Smooth muscle cell (in vitro differentiated cells): ENCODE results near the gene LAGE3. TPM values are rescaled to one million over a fixed set of nuclear protein-coding genes. Genes with fewer than 3 reads are reported as not detected.

Experiments
- DNase-seq: peaks from one replicate; lab custom pipeline; 2025; ENCODE audit not compliant: unreplicated experiment; lab: John Stamatoyannopoulos, UW
- H2AFZ ChIP-seq: fragments of 200-600 bp; sonication (generic); 2 replicates; pipeline ENCODE4 v1.6.0; 2016; ENCODE audit warnings: antibody characterized with exemption, low read depth, mild to moderate bottlenecking
- H3F3A ChIP-seq: fragments of 200-600 bp; sonication (generic); 2 replicates; pipeline ENCODE4 v1.6.0; 2017; ENCODE audit warnings: antibody characterized with exemption, low read depth
- H3K27ac ChIP-seq: fragments of 200-600 bp; sonication (generic); 2 replicates; pipeline ENCODE4 v1.5.1; 2016; ENCODE audit warnings: low read depth, mild to moderate bottlenecking
- H3K27me3 ChIP-seq: fragments of 200-600 bp; sonication (generic); 2 replicates; pipeline ENCODE4 v1.6.1; 2016; ENCODE audit warnings: low read depth, mild to moderate bottlenecking
- H3K36me3 ChIP-seq: fragments of 200-600 bp; sonication (generic); 2 replicates; pipeline ENCODE4 v1.5.1; 2016; ENCODE audit warnings: low read depth
- H3K4me1 ChIP-seq: fragments of 200-600 bp; sonication (generic); 2 replicates; pipeline ENCODE4 v1.5.1; 2016; ENCODE audit warnings: low read depth
- H3K4me2 ChIP-seq: fragments of 200-600 bp; sonication (generic); 2 replicates; pipeline ENCODE4 v1.6.0; 2016; ENCODE audit warnings: mild to moderate bottlenecking
- H3K4me3 ChIP-seq: fragments of 200-600 bp; sonication (generic); 2 replicates; pipeline ENCODE4 v1.5.1; 2016; ENCODE audit warnings: mild to moderate bottlenecking
- H3K79me2 ChIP-seq: fragments of 200-600 bp; sonication (generic); 2 replicates; pipeline ENCODE4 v1.6.0; 2016; ENCODE audit warnings: low read depth, mild to moderate bottlenecking
- H3K9ac ChIP-seq: fragments of 200-600 bp; sonication (generic); 2 replicates; pipeline ENCODE4 v1.6.0; 2016; ENCODE audit warnings: low read depth
- H3K9me3 ChIP-seq: fragments of 200-600 bp; sonication (generic); replicated peaks from 2 replicates; pipeline ENCODE4 v1.5.1; 2016; ENCODE audit warnings: low read depth
- H4K20me1 ChIP-seq: fragments of 200-600 bp; sonication (generic); 2 replicates; pipeline ENCODE4 v1.6.0; 2016; ENCODE audit warnings: low read depth
- WGBS: methylation state at CpG from one replicate; pipeline ENCODE4 v1.1.7; 2016; ENCODE audit warnings: low lambda C conversion rate; 5-methylcytosine and 5-hydroxymethylcytosine counted together
- polyA plus RNA-seq: library from polyadenylated mRNA; unstranded; fragments of >200 nt; fragmentation: Nextera tagmentation; extraction: Ambion mirVana; gene quantifications from 2 replicates; pipeline ENCODE4 v1.2.1, GENCODE V29; 2016
- total RNA-seq: library from RNA; depleted of rRNA; stranded (reverse); fragments of >200 nt; gene quantifications from 2 replicates; pipeline ENCODE4 v1.2.3, GENCODE V29; 2014
- TF ChIP-seq, protein P1 (sequence below): fragments of 200-600 bp; sonication (generic); IDR thresholded peaks from 2 replicates; pipeline ENCODE4 v1.5.1; 2017; ENCODE audit warnings: borderline replicate concordance, mild to moderate bottlenecking, antibody characterized with exemption; ENCODE audit not compliant: insufficient read depth, poor library complexity, severe bottlenecking

Gene LAGE3
- total and polyA plus RNA-seq, 2 experiments from 2014 or later, result 39.7 to 52.7 TPM

GRCh38 chrX:154445776-154446175, 33.3 kb downstream of the LAGE3 start:
- H3K9me3 ChIP-seq, result no peaks in the 10 kb centered on the region
- H3K36me3 ChIP-seq, result no peaks in the 10 kb centered on the region
- H4K20me1 ChIP-seq, result no peaks in the 10 kb centered on the region
- TF ChIP-seq, protein P1, sequence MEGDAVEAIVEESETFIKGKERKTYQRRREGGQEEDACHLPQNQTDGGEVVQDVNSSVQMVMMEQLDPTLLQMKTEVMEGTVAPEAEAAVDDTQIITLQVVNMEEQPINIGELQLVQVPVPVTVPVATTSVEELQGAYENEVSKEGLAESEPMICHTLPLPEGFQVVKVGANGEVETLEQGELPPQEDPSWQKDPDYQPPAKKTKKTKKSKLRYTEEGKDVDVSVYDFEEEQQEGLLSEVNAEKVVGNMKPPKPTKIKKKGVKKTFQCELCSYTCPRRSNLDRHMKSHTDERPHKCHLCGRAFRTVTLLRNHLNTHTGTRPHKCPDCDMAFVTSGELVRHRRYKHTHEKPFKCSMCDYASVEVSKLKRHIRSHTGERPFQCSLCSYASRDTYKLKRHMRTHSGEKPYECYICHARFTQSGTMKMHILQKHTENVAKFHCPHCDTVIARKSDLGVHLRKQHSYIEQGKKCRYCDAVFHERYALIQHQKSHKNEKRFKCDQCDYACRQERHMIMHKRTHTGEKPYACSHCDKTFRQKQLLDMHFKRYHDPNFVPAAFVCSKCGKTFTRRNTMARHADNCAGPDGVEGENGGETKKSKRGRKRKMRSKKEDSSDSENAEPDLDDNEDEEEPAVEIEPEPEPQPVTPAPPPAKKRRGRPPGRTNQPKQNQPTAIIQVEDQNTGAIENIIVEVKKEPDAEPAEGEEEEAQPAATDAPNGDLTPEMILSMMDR, result no peak
- peaks cover 6% of the 10 kb centered on the region for H3K4me1 ChIP-seq
- H3K27ac ChIP-seq, result no peak overlapping the region
- no peak overlapping the region for H3K4me2 ChIP-seq
- no peak overlapping the region for H2AFZ ChIP-seq
- no peak overlapping the region for H3K9ac ChIP-seq
- H3K27me3 ChIP-seq, result no peaks in the 10 kb centered on the region
- DNase-seq, result no peak
- H3K79me2 ChIP-seq, result peaks cover 19% of the 10 kb centered on the region
- no peaks in the 10 kb centered on the region for H3F3A ChIP-seq
- WGBS, result 92% methylated on average over 16 of the region's 16 CpGs
- no peak overlapping the region for H3K4me3 ChIP-seq

DNA sequence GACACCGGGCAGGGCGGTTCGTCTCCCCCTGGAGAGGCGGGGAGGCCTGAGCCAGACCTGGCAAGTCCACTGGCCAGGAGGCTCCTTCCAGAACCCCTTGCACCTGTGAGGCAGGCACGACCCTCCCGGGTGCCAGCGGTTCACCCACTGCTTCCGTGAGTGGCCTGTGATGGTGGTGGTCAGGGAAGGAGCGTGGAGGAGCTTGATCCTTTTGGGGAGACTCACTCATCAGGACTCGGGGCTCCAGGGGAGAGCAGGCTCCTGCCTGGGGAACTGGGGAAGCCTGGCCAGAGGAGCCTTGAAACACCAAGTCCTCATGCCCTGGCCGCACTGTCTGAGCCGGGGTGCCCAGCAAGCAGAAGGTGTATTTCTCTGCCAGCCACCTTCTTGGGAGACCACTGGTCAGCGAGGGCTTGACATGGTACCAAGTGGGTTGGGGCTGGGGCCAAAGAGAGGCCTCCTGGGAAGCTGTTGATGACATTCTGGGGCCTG, 34.3 kb downstream of the LAGE3 start:
- Histone ChIP-seq H3K9ac (peak overlapping the region; percentile 36), H3K9me3 (no peaks in the 10 kb centered on the region), H2AFZ (no peak overlapping the region), H3K79me2 (peaks cover 29% of the 10 kb centered on the region), H3K4me3 (peak overlapping the region; percentile 50), H3F3A (no peaks in the 10 kb centered on the region), H3K27ac (peak overlapping the region; percentile 28), H3K36me3 (no peaks in the 10 kb centered on the region), H3K4me1 (peaks cover 6% of the 10 kb centered on the region), H4K20me1 (peaks cover 7% of the 10 kb centered on the region), H3K4me2 (peak overlapping the region; percentile 82), H3K27me3 (no peaks in the 10 kb centered on the region)
- TF ChIP-seq, protein P1, result no peak
- 75% methylated on average over 13 of the region's 13 CpGs for WGBS
- no peak for DNase-seq

- H3K36me3 ChIP-seq, result no peaks in the 10 kb centered on the region
- peak within 1 kb of the TSS; percentile 50 for H3K4me3 ChIP-seq
- peaks cover 6% of the 10 kb centered on the region for H3K4me1 ChIP-seq
- H3K4me2 ChIP-seq, result peak within 1 kb of the TSS; percentile 83
- peaks cover 35% of the 10 kb centered on the region for H3K79me2 ChIP-seq
- H3K9me3 ChIP-seq, result no peaks in the 10 kb centered on the region
- H3K9ac ChIP-seq, result peak within 1 kb of the TSS; percentile 62
- peak; percentile 48 for DNase-seq
- H3F3A ChIP-seq, result no peaks in the 10 kb centered on the region
- 49% methylated on average over 75 of the region's 94 CpGs for WGBS
- TF ChIP-seq, protein P1, result no peak
- H4K20me1 ChIP-seq, result peaks cover 12% of the 10 kb centered on the region
- peak within 1 kb of the TSS; percentile 79 for H3K27ac ChIP-seq
- H2AFZ ChIP-seq, result no peak within 1 kb of the TSS
- no peaks in the 10 kb centered on the region for H3K27me3 ChIP-seq
Observed at GRCh38 chrX:154443992-154444754, 34.9 kb downstream of the LAGE3 start, which contains the start of gene FAM50A. Gene FAM50A (plus strand): TSS chrX:154444141. CDS start chrX:154444236, 95 bp downstream.
